Gastrocnemius medialis (tissue), 4 donors: Measurements from ENCODE around the gene HOXA6. TPM values are rescaled to one million over a fixed set of nuclear protein-coding genes. Genes with fewer than 3 reads are reported as not detected.

Experiments
- ATAC-seq, 2 donors: fragments of 150-250 bp; one replicate each; pipeline ENCODE4 v1.9.1; 2016
- DNase-seq, 2 donors: peaks; one replicate each; pipeline ENCODE4 v3.0.0-alpha.2; 2019
- H3K27ac ChIP-seq, 4 donors: fragments of 200-600 bp; sonication (generic); 1 replicate in 1 of 4; 2 replicates in 3 of 4; pipeline ENCODE4 v1.5.1; 2016 to 2018; ENCODE audit warnings: mild to moderate bottlenecking in 2 of 4, moderate library complexity in 1 of 4
- H3K27me3 ChIP-seq, 3 donors: fragments of 200-600 bp; sonication (generic) in 2 of 3; 1 replicate in 1 of 3; 2 replicates in 2 of 3; pipeline versions ENCODE4 v1.5.1 to v1.6.0; 2016 to 2019; ENCODE audit warnings: mild to moderate bottlenecking in 1 of 3, moderate library complexity in 1 of 3
- H3K36me3 ChIP-seq, 2 donors: fragments of 200-600 bp; sonication (generic) in 1 of 2; one replicate each; pipeline ENCODE4 v1.5.1; 2017 to 2018
- H3K4me1 ChIP-seq, 2 donors: fragments of 200-600 bp; sonication (generic) in 1 of 2; one replicate each; pipeline ENCODE4 v1.5.1; 2016 to 2017; ENCODE audit warnings: mild to moderate bottlenecking in 2 of 2
- H3K4me3 ChIP-seq, 4 donors: fragments of 200-600 bp; sonication (generic) in 3 of 4; 1 replicate in 1 of 4; 2 replicates in 3 of 4; pipeline ENCODE4 v1.5.1; 2016 to 2019; ENCODE audit warnings: mild to moderate bottlenecking in 2 of 4
- H3K9me3 ChIP-seq, 3 donors: fragments of 200-600 bp; sonication (generic) in 2 of 3; 1 replicate in 1 of 3; 2 replicates in 2 of 3; pipeline ENCODE4 v1.5.1; 2016 to 2019
- CTCF ChIP-seq, 5 experiments: fragments of 450-650 bp in 3 of 5; fragments of 200-600 bp in 2 of 5; sonication (generic) in 2 of 5; IDR thresholded peaks in 4 of 5; conservative IDR thresholded peaks in 1 of 5; 1 replicate in 4 of 5; 2 replicates in 1 of 5; pipeline ENCODE4 v1.5.1; 2016 to 2019; ENCODE audit warnings: antibody characterized with exemption in 5 of 5, mild to moderate bottlenecking in 3 of 5, moderate library complexity in 3 of 5
- POLR2A ChIP-seq, 2 donors: fragments of 450-650 bp; IDR thresholded peaks; one replicate each; pipeline ENCODE4 v1.6.1; 2017; ENCODE audit warnings: antibody characterized with exemption in 2 of 2, mild to moderate bottlenecking in 2 of 2, moderate library complexity in 2 of 2
- in situ Hi-C, 4 donors: fragments of 200-750 bp; cut with MboI; loops; one replicate each; pipeline versions ENCODE4 v1.15.0 to v1.8.0; 2017; ENCODE audit warnings: low sequenced_read_pairs in 4 of 4
- intact Hi-C: fragments of 100-400 bp; cut with DNase I; formaldehyde crosslinking; loops from one replicate; pipeline ENCODE4 v1.15.1; 2023; ENCODE audit warnings: low total_unique reads
- total RNA-seq, 4 donors: library from RNA; depleted of rRNA; stranded (reverse); fragments of >200 nt; gene quantifications; one replicate each; pipeline versions ENCODE4 v1.1.0 to v1.2.3, GENCODE V29; 2016

Gene HOXA6
- total RNA-seq, 4 donors from 2014 or later, result 2.6 to 5.6 (median 4.2) TPM

GRCh38 chr7:27180431-27181420 is 33.2 kb upstream of the HOXA6 start:
- in situ Hi-C loops, result loop anchor here in 3 of 4 donors (10.0 to 25.0 kb wide), 5 partner anchors 907 to 1418 kb away; partner anchors contain the start of gene CREB5 (in 1 of the 3)
- Histone ChIP-seq H3K4me3 (peak overlapping the region in 2 of 4 donors; percentile 53 to 56), H3K9me3 (no peaks in the 10 kb centered on the region), H3K27me3 (peaks cover 0 to 8% (median 3%) of the 10 kb centered on the region in 3 donors), H3K27ac (peak overlapping the region; percentile 90 to 99 (median 95)), H3K36me3 (no peaks in the 10 kb centered on the region), H3K4me1 (peaks cover 41 to 54% of the 10 kb centered on the region in 2 donors)
- no peak for TF ChIP-seq CTCF (IDR thresholded peaks at IDR 0.05 in 4 of 5, conservative IDR thresholded peaks at IDR 0.05 in 1 of 5)
- no peak for TF ChIP-seq POLR2A (IDR thresholded peaks at IDR 0.05)
- ATAC-seq (no peak), DNase-seq (peak; percentile 1 to 27)
- intact Hi-C loops, result loop anchor here (10.0 kb wide), 1 partner anchor 1444 kb away; no protein-coding TSS in a partner anchor

DNA sequence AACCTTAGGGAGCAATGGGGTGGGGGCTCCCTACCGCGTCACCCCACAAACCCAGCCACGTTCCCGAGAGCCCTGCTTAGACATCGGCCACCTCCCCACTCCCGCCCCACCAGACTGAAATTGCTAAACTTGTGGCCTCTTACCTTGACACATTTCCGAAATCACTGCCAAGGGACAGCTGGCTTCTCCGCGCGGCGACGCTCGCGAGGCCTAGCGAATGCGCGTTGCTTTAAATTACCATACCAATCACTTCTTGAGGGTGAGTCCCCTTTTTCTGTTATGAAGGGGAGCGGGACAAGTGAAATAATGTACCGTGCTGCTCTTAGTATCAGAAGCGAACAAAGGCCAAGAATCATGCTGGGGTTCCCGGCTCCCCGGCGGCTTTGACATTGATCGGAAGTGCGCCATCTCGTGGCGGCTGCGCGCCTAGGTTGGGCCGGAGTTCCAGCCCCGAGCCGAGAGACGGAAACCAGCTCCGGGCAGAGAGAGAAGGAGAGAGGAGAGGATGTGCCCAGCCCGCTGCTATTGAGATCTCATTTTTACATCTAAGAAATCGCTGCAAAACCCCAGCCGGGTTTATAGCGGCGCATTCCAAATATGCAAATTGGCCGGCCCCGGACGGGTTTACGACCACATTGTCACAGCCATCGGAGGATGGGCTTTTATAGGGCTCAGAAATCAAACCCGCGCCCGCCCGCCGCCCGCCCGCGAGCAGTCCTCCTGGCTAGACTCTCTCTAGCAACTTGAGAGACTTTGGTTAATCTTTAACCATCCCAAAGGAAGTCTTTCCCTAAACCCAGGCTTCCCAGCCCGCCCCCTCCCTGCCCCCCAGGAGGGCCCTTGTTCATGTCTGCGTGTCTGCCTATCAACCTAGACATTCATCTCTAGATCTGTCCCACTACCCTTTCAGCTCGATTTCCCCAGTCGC is 32.2 kb upstream of the HOXA6 start:
- TF ChIP-seq CTCF (IDR thresholded peaks at IDR 0.05 in 4 of 5, conservative IDR thresholded peaks at IDR 0.05 in 1 of 5) (peak; percentile 91 to 96 (median 95)), POLR2A (IDR thresholded peaks at IDR 0.05) (peak; percentile 79 to 90)
- peak; percentile 65 to 79 for DNase-seq
- in situ Hi-C loops (loop anchor here in 3 of 4 donors (10.0 to 25.0 kb wide), 5 partner anchors 908 to 1417 kb away; partner anchors contain the start of gene CREB5 (in 1 of the 3)), intact Hi-C loops (loop anchor here (10.0 kb wide), 2 partner anchors 1445 to 1505 kb away; no protein-coding TSS in a partner anchor)
- H3K4me3 ChIP-seq, result peak overlapping the region; percentile 47 to 56 (median 52)
- peak overlapping the region; percentile 90 to 99 (median 95) for H3K27ac ChIP-seq
- ATAC-seq, result peak; percentile 40 to 53
- peaks cover 43 to 61% of the 10 kb centered on the region in 2 donors for H3K4me1 ChIP-seq
- peaks cover 0 to 8% (median 3%) of the 10 kb centered on the region in 3 donors for H3K27me3 ChIP-seq
- H3K9me3 ChIP-seq, result no peaks in the 10 kb centered on the region
- H3K36me3 ChIP-seq, result no peaks in the 10 kb centered on the region

DNA sequence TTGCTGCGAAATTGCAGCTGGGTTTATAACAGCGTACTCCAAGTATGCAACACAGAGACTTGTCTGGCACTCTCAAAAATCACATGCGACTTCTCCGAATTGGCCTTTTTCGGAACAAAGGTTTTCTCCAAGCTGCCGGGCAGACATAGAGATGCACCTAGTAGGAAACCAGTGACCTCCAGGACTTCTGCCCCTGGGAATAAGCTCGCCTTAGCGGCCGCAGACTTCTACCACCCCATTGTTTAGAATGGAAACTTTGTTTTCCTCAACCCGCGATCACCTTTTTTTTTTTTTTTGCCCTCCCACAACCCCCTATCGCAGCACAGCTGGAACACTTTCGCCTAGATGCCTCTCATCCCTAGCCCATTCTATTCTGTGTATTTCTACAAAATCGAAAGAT is 31.5 kb upstream of the HOXA6 start:
- ATAC-seq, result no peak
- Histone ChIP-seq H3K27ac (peak overlapping the region; percentile 90 to 99 (median 95)), H3K27me3 (peaks cover 0 to 6% (median 3%) of the 10 kb centered on the region in 3 donors), H3K9me3 (no peaks in the 10 kb centered on the region), H3K36me3 (no peaks in the 10 kb centered on the region), H3K4me3 (peak overlapping the region; percentile 47 to 56 (median 52)), H3K4me1 (peaks cover 45 to 68% of the 10 kb centered on the region in 2 donors)
- intact Hi-C loops, result loop anchor here (10.0 kb wide), 1 partner anchor 1504 kb away; no protein-coding TSS in a partner anchor
- in situ Hi-C loops, result loop anchor here in 3 of 4 donors (10.0 to 25.0 kb wide), 5 partner anchors 908 to 1417 kb away; partner anchors contain the start of gene CREB5 (in 1 of the 3)
- peak; percentile 2 to 20 for DNase-seq
- TF ChIP-seq POLR2A (IDR thresholded peaks at IDR 0.05) (no peak), CTCF (IDR thresholded peaks at IDR 0.05 in 4 of 5, conservative IDR thresholded peaks at IDR 0.05 in 1 of 5) (no peak)

GRCh38 chr7:27178366-27178765 is 30.8 kb upstream of the HOXA6 start:
- in situ Hi-C loops, result loop anchor here in 3 of 4 donors (10.0 to 25.0 kb wide), 5 partner anchors 909 to 1416 kb away; partner anchors contain the start of gene CREB5 (in 1 of the 3)
- H3K4me3 ChIP-seq, result peak overlapping the region; percentile 47 to 56 (median 52)
- DNase-seq (peak; percentile 50 to 68), ATAC-seq (peak; percentile 15 to 21)
- intact Hi-C loops, result loop anchor here (10.0 kb wide), 1 partner anchor 1504 kb away; no protein-coding TSS in a partner anchor
- TF ChIP-seq POLR2A (IDR thresholded peaks at IDR 0.05), result peak in 1 of 2 donors; percentile 7
- TF ChIP-seq CTCF (IDR thresholded peaks at IDR 0.05 in 4 of 5, conservative IDR thresholded peaks at IDR 0.05 in 1 of 5), result no peak
- H3K27ac ChIP-seq, result peak overlapping the region; percentile 90 to 99 (median 95)
- no peaks in the 10 kb centered on the region for H3K9me3 ChIP-seq
- peaks cover 45 to 68% of the 10 kb centered on the region in 2 donors for H3K4me1 ChIP-seq
- H3K27me3 ChIP-seq, result peaks cover 0 to 3% (median 3%) of the 10 kb centered on the region in 3 donors
- no peaks in the 10 kb centered on the region for H3K36me3 ChIP-seq
